Putamen (tissue), 1 donor: ENCODE measurements around the gene FIG4.
A peak's percentile ranks its signal among the peaks of the same experiment; 100 is the strongest.
"Not testable (repeated sequence)": the region's sequence is repeated elsewhere in the genome, so short reads cannot be mapped to it uniquely, and the experiment has no call there.

Experiments used
- DNase-seq: peaks from one replicate; pipeline ENCODE4 v3.0.0-alpha.2; 2016; ENCODE audit warnings: low spot score

The FIG4 gene

GRCh38 chr6:109702791-109703190 is 11.7 kb downstream of the FIG4 start:
- DNase-seq: no peak

DNA sequence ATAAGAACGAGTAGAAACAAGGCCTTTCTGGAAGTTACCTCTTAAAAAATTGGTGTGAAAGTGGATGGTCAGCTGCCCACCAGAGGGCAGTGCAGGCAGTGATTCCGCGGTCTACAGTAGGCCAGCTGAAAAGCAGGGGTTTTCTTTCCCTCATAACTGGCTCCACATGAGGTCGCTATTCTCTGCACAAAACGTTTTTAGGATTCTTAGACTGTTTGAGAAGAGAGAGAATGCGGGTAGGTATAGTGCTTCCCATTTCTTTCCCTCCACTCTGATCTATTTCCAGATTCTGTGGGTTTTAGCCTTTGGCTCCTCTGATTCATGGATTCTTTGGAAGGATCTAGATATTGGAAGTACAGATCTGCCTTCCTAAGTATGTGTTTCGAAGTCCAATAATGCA is 14.2 kb downstream of the FIG4 start:
- peak; percentile 88 for DNase-seq

DNA sequence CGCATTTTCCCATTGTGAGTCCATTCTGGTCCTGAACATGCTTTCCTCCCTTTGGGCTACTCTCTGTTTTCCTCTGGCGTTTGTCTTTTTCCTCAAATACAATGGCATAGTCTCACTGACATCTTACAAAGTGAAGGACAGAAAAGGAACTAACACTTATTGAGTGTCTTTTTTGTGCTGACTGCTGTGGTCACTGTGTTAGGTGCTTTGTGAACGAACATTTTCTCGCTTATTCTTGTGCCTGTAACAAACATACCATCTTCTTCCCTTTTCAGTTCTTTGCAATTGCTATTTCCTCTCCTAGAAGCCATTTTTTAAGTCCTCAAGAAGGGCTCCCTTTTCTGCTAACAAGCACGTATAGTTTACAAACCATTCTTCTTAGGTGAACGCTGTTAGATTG is 15.4 kb downstream of the FIG4 start:
- DNase-seq: no peak

DNA sequence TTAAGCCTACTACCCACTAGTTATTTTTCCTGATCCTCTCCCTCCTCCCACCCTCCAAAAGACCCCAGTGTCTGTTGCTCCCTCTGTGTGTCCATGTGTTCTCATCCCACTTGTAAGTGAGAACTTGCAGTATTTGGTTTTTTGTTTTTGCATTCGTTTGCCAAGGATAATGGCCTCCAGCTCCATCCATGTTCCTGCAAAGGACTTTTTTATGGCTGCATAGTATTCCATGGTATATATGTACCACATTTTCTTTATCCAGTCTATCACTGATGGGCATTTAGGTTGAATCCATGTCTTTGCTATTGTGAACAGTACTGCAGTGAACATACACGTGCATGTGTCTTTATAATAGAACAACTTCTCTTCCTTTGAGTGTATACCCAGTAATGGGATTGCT is 17.0 kb downstream of the FIG4 start:
- not testable (repeated sequence) for DNase-seq

- no peak for DNase-seq
Observed at GRCh38 chr6:109713097-109713496, 22.0 kb downstream of the FIG4 start.

GRCh38 chr6:109714166-109714565 is 23.1 kb downstream of the FIG4 start:
- no peak for DNase-seq

DNA sequence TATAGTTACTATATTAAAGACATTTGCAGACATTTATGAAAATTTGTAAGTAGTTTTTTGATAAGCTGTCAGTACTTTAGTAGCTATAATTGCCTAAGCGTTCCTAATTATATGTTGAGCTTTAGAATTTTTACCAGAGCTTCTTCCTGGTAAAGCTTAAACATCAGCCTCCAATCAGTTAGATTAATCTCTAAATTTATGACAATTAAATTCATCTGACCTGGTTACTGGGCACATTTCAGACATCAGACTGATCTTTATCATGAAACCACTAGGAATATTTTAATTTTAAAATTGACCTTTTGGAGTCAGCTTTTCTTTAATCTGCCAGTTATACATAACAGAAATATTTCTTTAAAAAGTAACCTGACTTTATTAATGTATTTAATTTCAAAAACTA is 23.5 kb downstream of the FIG4 start:
- DNase-seq: no peak

GRCh38 chr6:109715616-109716015 is 24.5 kb downstream of the FIG4 start:
- no peak for DNase-seq

GRCh38 chr6:109717971-109718370 is 26.9 kb downstream of the FIG4 start:
- no peak for DNase-seq

DNA sequence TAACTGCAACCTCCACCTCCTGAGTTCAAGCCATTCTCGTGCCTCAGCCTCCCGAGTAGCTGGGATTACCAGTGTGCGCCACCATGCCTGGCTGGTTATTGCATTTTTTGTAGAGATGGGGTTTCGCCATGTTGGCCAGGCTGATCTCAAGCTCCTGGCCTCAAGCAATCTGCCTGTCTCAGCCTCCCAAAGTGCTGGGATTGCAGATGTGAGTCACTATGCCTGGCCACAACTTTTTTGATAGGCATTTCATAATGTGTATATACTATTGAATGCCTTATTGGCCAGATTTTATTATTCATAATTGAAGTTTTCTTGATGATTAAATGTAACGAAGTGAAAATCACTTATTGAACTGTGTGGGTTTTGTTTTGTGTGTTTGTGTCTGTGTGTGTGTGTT is 27.9 kb downstream of the FIG4 start:
- DNase-seq: no peak

DNA sequence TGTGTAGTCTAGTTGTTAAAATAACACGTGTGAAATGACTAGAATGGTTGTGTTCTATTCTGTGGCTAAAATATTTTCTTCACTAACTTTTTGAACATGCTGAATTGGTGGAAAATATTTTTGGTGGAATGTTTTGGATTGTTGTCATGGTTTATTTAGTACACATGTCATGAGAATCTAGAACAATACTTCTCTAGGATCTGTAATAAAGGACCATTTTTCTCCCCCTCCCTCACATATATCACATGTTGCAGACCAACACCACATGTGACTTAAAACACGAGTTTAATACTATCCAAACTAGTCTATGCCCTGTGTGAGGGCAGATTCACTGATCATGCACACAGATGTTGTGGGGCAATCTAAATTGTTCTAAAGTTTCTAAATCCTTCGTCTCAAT is 29.2 kb downstream of the FIG4 start:
- no peak for DNase-seq

DNA sequence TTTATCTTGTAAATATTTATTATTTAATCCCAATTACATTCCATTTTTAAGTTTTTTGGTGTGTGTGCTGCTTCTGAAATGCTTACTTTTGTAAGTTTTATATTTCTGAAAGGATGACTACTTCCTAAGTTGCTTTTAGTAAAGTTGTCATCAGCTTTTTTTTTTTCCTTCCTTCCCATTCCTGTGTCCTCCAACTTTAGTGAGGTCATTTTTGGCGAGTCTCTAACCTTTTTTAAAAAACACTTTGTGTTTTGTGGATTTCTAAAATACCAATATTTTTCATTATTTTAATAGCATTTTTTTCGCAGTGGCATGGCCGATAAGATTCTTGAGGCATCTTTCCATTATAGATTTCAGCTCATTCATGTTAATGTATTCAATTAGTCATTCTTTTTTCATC is 30.9 kb downstream of the FIG4 start:
- no peak for DNase-seq

- no peak for DNase-seq
Observed at GRCh38 chr6:109722564-109723254, 31.6 kb downstream of the FIG4 start.

- DNase-seq: not testable (repeated sequence)
Observed at GRCh38 chr6:109725250-109725649, 34.2 kb downstream of the FIG4 start.

GRCh38 chr6:109736273-109737025 is 45.4 kb downstream of the FIG4 start:
- DNase-seq: no peak

DNA sequence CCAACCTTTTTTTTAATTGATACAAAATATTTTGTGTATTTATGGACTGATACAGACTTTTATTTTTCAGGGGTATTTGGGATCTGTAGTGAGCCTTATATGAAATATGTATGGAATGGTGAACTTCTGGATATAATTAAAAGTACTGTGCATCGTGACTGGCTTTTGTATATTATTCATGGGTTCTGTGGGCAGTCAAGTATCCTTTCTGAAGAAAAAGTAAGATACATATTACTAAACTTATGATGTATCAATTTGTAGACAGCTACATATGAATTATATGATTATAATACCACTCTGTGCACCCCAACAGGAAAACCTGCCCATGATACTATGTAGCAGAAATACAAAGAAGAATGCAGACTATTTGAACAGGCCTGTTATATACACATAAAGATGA is 47.2 kb downstream of the FIG4 start:
- DNase-seq: no peak

DNA sequence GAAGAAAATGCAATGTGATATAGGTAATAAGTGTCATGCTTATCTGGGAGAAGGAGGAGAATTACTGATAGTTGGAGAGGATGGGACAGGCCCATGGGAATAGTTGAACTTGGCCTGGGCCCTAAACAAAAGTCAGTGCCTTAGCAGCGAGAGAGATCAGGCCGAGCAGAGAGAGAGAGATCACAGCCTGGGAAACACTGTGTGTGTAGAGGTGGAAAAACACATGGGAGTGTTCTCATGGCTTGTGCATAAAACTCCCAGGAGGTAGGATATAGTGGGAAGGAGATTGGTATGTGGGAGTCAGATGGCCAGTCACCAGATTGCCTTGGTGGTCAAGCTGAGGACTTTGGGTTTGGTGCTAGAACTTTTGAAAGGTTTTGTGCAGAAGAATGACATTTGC is 47.6 kb downstream of the FIG4 start:
- no peak for DNase-seq

- no peak for DNase-seq
Observed at GRCh38 chr6:109739686-109740085, 48.6 kb downstream of the FIG4 start.

GRCh38 chr6:109740787-109741186 is 49.7 kb downstream of the FIG4 start:
- no peak for DNase-seq

DNA sequence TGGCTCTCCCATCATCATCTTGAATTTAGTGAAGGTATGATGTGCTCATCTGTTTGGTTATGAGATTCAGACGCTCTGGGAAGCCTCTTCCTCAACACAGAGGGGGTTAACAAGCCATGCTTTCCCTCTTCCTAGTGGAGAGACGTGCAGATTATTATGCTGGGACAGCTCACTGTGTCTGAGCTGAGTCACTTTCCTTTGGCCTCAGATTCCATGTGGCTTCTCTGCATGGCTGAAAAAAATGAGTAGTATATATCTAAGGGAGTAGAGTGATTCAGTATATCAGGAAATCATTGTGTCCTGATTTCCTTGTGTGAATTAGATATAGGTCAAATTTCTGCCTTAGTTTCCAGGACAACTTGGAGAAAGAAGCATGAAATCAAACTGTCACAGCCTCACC is 52.6 kb downstream of the FIG4 start:
- DNase-seq: no peak

DNA sequence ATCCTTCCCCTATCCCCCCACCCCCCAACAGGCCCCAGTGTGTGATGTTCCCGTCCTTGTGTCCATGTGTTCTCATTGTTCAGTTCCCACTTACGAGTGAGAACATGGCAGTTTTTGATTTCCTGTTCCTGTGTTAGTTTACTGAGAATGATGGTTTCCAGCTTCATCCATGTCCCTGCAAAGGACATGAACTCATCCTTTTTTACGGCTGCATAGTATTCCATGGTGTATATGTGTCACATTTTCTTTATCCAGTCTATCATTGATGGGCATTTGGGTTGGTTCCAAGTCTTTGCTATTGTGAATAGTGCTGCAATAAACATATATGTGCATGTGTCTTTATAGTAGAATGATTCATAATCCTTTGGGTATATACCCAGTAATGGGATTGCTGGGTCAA is 53.7 kb downstream of the FIG4 start:
- DNase-seq: not testable (repeated sequence)

DNA sequence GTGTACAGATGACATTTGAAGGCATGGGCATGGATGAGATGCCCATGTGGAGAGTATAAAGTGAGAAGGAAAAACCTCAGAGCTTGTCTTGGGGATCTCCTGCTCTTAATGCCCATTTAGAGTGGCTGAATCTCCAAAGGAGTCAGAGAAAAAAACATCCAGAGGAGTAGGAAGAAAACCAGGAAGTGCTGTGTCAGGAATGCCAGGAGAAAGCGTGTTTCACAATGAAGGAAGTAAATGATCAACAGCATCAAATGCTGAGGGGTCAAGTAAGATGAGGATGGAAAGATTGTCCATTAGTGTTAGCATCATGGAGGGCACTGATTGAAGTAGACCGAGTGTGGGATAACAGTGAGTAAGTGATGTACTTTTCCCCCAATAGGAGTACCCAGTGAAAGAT is 56.1 kb downstream of the FIG4 start:
- DNase-seq: no peak

DNA sequence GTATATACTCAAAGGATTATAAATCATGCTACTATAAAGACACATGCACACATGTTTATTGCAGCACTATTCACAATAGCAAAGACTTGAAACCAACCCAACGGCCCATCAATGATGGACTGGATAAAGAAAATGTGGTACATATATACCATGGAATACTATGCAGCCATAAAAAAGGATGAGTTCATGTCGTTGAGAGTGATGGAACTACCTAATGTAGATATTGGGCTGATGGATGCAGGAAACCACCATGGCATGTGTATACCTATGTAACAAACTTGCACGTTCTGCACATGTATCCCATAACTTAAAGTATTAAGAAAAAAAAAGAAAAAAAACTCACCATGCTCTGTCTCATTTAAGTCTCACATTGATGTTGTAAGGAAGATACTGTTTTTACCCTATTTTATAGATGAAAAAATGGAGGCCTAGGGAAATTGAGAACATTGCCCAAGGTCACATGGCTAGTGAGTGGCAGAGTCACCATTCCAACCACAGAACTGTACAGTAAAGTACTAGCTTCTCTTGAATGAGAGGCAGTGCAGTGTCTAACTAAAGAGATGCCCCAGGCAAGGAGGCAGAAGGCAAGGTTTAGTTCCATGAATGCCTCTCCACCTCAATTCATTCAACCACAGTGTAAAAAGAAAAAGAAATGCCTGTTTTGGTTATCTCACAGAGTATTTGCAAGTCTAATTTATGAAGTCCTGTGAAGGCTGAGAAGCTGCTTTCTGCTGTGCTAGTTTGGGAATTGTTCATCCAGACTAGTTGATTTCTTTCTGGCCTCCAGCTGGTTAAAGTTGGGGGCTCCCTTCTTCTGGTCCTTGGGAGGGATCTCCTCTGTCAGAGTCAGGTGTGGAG is 68.2 kb downstream of the FIG4 start:
- no peak for DNase-seq
